Glutamatergic neuron (in vitro differentiated cells): Measurements from ENCODE around the gene FSTL3. TPM values are rescaled to one million over a fixed set of nuclear protein-coding genes. Genes with fewer than 3 reads are reported as not detected.

Experiments used
- DNase-seq: peaks from one replicate; pipeline ENCODE4 v3.0.0; 2022
- H3K27ac Mint-ChIP-seq: one replicate; pipeline ENCODE4 v1.8.0; 2020; ENCODE audit warnings: mild to moderate bottlenecking, mixed read lengths, inconsistent platforms; ENCODE audit not compliant: unreplicated experiment
- H3K27me3 Mint-ChIP-seq: one replicate; pipeline ENCODE4 v1.8.0; 2020; ENCODE audit warnings: mild to moderate bottlenecking, moderate library complexity, mixed read lengths, inconsistent platforms; ENCODE audit not compliant: unreplicated experiment
- H3K36me3 Mint-ChIP-seq: one replicate; pipeline ENCODE4 v1.8.0; 2020; ENCODE audit warnings: mild to moderate bottlenecking, mixed read lengths, inconsistent platforms; ENCODE audit not compliant: unreplicated experiment
- H3K4me1 Mint-ChIP-seq: one replicate; pipeline ENCODE4 v1.8.0; 2020; ENCODE audit warnings: mild to moderate bottlenecking, low read depth, mixed read lengths, inconsistent platforms; ENCODE audit not compliant: unreplicated experiment
- H3K4me3 Mint-ChIP-seq: one replicate; pipeline ENCODE4 v1.8.0; 2020; ENCODE audit warnings: mild to moderate bottlenecking, mixed read lengths, inconsistent platforms; ENCODE audit not compliant: unreplicated experiment
- H3K9me3 Mint-ChIP-seq: one replicate; pipeline ENCODE4 v1.8.0; 2020; ENCODE audit warnings: mild to moderate bottlenecking, moderate library complexity, mixed read lengths, inconsistent platforms; ENCODE audit not compliant: unreplicated experiment
- total RNA-seq: library from RNA; stranded (reverse); fragmentation: NEBNext Ultra II Directional; extraction: Animal tissue kit (Norgen Biotek cat#: 25700); gene quantifications from one replicate; pipeline ENCODE4 v1.2.1, GENCODE V29; 2021; ENCODE audit not compliant: unreplicated experiment
- TF ChIP-seq, protein P1 (sequence below): fragments of 200-600 bp; sonication (generic); IDR thresholded peaks from one replicate; pipeline ENCODE4 v1.5.0; 2021; ENCODE audit not compliant: partially characterized antibody, unreplicated experiment

The FSTL3 gene
- total RNA-seq, 1 donor from 2014 or later: 10.7 TPM

DNA sequence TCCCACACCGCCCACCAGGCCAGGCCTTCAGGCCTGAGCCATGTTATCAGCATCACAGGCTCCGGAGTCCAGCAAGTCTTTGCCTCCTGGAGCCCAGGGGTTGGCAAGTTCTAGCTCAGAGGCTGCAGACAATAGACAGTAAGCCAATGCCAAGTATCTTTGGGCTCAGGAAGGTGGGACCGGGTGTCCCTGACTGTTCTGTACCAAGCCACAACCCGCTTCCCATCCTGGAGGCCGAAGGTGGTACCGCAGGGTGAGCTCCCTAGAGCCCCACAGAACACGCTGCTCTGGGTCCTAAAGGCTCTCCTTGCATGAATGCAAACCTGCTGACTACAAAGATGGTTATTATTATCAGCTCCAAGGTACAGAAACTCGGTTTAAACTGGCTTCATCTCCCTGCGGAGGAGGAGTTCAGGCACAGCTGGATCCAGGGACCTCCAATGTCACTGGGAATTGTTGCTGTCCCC, 5.5 kb upstream of the FSTL3 start:
- H3K27me3 Mint-ChIP-seq: peaks cover 9% of the 10 kb centered on the region

DNA sequence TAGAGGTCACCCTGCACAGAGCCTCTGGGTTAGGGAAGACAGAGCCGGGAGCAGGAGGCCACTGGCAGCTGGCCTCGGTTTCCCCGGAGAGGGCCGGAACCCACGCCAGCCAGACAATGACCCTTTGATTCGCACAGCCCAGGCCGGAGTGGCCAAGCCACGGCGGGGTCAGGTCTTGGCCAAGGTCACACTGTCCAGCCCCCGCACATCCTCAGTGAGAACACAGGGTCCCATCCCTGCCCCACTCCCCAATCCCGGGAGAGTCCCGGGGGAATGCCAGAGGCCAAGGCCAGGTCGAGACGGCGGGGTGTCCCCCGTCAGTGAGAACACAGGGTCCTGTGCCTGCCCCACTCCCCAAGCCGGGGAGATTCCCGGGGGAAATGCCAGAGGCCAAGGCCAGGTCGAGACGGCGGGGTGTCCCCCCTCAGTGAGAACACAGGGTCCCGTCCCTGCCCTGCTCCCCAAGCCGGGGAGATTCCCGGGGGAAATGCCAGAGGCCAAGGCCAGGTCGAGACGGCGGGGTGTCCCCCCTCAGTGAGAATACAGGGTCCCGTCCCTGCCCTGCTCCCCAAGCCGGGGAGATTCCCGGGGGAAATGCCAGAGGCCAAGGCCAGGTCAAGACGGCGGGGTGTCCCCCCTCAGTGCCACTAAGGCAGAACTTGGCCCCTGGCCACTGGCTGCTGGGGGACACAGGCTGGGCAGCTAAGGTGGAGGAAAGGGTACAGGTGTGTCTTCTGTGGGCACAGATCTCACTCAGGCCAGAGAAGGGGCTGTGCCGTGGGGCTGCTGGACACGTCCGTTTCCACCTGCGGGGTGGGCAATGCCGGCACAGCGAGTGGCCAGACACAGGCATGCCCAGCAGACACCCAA, 1.7 kb upstream of the FSTL3 start:
- no peak for DNase-seq
- Mint-ChIP-seq H3K9me3 (peaks cover 7% of the 10 kb centered on the region), H3K36me3 (no peaks in the 10 kb centered on the region), H3K27me3 (peaks cover 11% of the 10 kb centered on the region), H3K4me3 (no peak overlapping the region), H3K27ac (no peak overlapping the region), H3K4me1 (peaks cover 5% of the 10 kb centered on the region)
- TF ChIP-seq, protein P1, sequence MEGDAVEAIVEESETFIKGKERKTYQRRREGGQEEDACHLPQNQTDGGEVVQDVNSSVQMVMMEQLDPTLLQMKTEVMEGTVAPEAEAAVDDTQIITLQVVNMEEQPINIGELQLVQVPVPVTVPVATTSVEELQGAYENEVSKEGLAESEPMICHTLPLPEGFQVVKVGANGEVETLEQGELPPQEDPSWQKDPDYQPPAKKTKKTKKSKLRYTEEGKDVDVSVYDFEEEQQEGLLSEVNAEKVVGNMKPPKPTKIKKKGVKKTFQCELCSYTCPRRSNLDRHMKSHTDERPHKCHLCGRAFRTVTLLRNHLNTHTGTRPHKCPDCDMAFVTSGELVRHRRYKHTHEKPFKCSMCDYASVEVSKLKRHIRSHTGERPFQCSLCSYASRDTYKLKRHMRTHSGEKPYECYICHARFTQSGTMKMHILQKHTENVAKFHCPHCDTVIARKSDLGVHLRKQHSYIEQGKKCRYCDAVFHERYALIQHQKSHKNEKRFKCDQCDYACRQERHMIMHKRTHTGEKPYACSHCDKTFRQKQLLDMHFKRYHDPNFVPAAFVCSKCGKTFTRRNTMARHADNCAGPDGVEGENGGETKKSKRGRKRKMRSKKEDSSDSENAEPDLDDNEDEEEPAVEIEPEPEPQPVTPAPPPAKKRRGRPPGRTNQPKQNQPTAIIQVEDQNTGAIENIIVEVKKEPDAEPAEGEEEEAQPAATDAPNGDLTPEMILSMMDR: no peak

More for the DNA sequence above, 5.5 kb upstream of the FSTL3 start:
- H3K36me3 Mint-ChIP-seq: peaks cover 5% of the 10 kb centered on the region
- peaks cover 13% of the 10 kb centered on the region for H3K9me3 Mint-ChIP-seq
- H3K4me3 Mint-ChIP-seq: no peak overlapping the region
- TF ChIP-seq, protein P1: peak; percentile 21
- H3K4me1 Mint-ChIP-seq: peaks cover 5% of the 10 kb centered on the region
- no peak for DNase-seq
- H3K27ac Mint-ChIP-seq: no peak overlapping the region

DNA sequence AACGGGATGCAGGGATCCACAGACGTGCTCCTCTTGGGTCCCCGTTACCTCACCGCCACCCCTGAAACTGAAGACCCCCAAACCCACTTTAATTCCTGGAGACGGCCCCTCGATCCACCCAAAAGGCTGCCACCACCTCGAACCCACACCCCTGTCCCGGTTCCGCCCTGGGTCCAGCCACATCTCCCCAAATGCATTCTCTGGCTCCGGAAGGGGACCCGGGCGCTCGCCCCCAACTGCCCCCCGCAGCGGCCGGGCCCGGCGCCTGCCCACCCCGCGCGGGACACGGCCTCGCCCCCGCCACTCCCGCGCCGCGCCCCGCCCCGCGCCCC, 219 bp upstream of the FSTL3 start:
- Mint-ChIP-seq H3K4me3 (peak overlapping the region; percentile 36), H3K27me3 (peaks cover 14% of the 10 kb centered on the region), H3K27ac (no peak overlapping the region), H3K9me3 (peaks cover 9% of the 10 kb centered on the region), H3K4me1 (peaks cover 5% of the 10 kb centered on the region), H3K36me3 (no peaks in the 10 kb centered on the region)
- TF ChIP-seq, protein P1: no peak
- DNase-seq: no peak

DNA sequence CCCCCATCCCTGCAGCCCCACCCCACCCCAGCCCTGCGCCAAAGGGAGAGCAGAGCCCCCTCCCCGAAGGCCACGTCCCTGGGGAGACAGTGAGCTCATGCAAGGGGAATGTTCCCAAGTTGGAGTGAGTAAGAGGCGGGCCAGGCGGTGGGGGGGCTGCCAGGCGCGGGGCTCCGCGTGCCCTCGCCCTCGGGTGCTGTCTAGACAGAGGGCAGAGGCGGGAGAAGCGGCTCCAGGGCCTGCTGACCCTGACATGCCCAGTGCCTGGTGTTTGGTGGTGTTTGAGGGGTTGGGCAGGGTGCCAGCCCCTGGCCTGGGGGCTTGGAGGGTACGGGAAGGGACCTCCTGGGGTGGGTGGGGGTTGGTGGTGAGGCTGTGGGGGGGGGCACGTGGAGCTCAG, 1.0 kb downstream of the FSTL3 start:
- Mint-ChIP-seq H3K9me3 (peaks cover 10% of the 10 kb centered on the region), H3K36me3 (no peaks in the 10 kb centered on the region), H3K27me3 (peaks cover 14% of the 10 kb centered on the region), H3K4me1 (peaks cover 5% of the 10 kb centered on the region), H3K27ac (no peak overlapping the region), H3K4me3 (no peak overlapping the region)
- no peak for DNase-seq
- TF ChIP-seq, protein P1: no peak
